GM12865 (cell line): ENCODE results near the gene PPIL1.

Experiments used
- DNase-seq: peaks from one replicate; pipeline ENCODE4 v3.0.0; 2010; ENCODE audit warnings: low read depth
- H3K4me3 ChIP-seq: 2 replicates; pipeline ENCODE4 v1.5.1; 2011; ENCODE audit warnings: mild to moderate bottlenecking, low read depth, low read length, control low read depth
- CTCF ChIP-seq: IDR thresholded peaks from 2 replicates; pipeline ENCODE4 v1.5.1; 2011; ENCODE audit warnings: low read length, control low read depth, low read depth, inconsistent platforms; ENCODE audit not compliant: insufficient read depth; ENCODE audit errors: missing control alignments

Gene PPIL1

GRCh38 chr6:36841756-36842155, 32.8 kb downstream of the PPIL1 start:
- no peak for DNase-seq
- no peak overlapping the region for H3K4me3 ChIP-seq
- no peak for TF ChIP-seq CTCF

- H3K4me3 ChIP-seq = no peak overlapping the region
- TF ChIP-seq CTCF = no peak
- DNase-seq = no peak
Observed at GRCh38 chr6:36840432-36841403, 33.9 kb downstream of the PPIL1 start.

- DNase-seq = peak; percentile 26
- no peak overlapping the region; the same call in 1 of the 2 replicates for H3K4me3 ChIP-seq
- TF ChIP-seq CTCF = no peak
Observed at GRCh38 chr6:36839749-36840431, 34.7 kb downstream of the PPIL1 start.

DNA sequence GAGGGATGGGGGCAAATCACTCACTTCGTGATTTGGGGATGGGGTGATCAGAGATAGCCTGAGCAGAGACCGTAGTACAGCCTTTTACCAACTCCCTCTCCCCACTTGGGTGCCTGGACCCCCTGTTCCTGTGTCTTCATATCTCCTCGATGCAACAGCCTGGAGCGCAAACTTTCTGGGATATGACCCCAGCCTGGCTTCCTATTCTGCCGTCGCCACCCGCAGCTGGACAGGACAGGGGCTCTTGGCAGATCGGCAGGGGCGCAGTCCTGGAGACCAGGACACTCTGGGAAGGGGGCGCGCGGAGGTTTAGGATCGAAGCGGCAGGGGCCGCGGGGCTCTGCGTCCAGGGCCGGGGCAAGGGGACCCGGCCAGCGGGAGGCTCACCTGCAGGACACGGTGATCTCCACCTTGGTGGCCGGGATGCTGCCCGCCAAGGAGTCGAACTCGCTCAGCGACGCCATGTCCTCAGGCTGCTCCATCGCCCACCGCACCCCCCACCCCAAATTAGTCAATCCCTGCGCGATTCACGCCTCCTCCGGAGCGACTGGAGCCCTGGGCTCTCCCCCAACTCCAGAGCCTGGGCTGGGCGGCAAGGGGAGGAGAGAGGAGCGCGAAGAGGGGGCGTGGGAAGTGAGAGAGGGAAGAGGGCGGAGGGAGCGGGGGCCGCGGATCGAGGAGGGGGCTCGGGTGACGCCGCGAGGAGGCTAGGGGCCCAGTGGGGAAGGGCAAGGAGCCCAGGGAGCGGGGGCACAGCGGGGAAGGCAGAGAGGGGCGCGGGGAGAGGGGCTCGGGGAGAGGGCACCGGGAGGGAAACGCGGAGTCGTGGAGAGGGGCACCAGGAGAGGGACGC, 35.5 kb downstream of the PPIL1 start, which contains the start of gene CPNE5:
CPNE5 (minus strand) TSS at position 549 of the 853 bp plus-strand sequence; CDS start at position 482, 67 bp downstream.
- no peak within 1 kb of the TSS; the same call in 1 of the 2 replicates for H3K4me3 ChIP-seq
- no peak for TF ChIP-seq CTCF
- DNase-seq = no peak

- no peak for DNase-seq
- TF ChIP-seq CTCF = no peak
- no peak overlapping the region for H3K4me3 ChIP-seq
Observed at GRCh38 chr6:36837686-36838085, 36.9 kb downstream of the PPIL1 start.

DNA sequence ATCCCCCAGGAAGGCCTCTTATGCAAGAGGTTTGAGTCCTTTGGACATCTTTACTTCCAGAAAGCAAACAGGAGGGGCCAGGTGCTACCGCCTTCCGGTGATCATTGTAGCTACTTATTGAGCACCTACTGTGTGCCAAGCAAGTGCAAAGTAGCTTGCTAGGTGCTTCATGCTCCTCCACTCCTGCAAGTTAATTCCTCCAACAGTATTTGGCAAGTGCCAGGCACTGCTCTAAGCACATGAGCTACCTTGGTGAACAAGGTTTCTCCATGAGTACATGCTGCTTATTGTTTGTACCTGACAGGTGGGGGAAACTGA, 37.6 kb downstream of the PPIL1 start:
- no peak overlapping the region for H3K4me3 ChIP-seq
- no peak for TF ChIP-seq CTCF

More for the DNA sequence above, 37.6 kb downstream of the PPIL1 start:
- no peak for DNase-seq
